Measurements from ENCODE around the gene BIRC6. TPM values are rescaled to one million over a fixed set of nuclear protein-coding genes. Genes with fewer than 3 reads are reported as not detected.
"Not testable (repeated sequence)": the region's sequence is repeated elsewhere in the genome, so short reads cannot be mapped to it uniquely, and the experiment has no call there.

The BIRC6 gene
- total RNA-seq, 1 experiment from 2014 or later = 26.3 TPM

GRCh38 chr2:32627441-32627813 lies 270.6 kb downstream of the BIRC6 start:
- no peak for DNase-seq (ENCODE audit: low read depth)
- in situ Hi-C loops (cut with HindIII; ENCODE audit: low pct_unique_long_range_greater_than_20kb, low sequenced_read_pairs) = no loop called here

- in situ Hi-C loops (cut with HindIII; ENCODE audit: low pct_unique_long_range_greater_than_20kb, low sequenced_read_pairs) = no loop called here
Measured at GRCh38 chr2:32627814-32628579, 271.2 kb downstream of the BIRC6 start, which contains the start of gene TTC27. Gene TTC27, plus strand, starts transcription at chr2:32628050. Its CDS starts 243 bp downstream, at chr2:32628293.

GRCh38 chr2:32632089-32632488 lies 275.3 kb downstream of the BIRC6 start:
- DNase-seq (ENCODE audit: low read depth) = peak; percentile 57
- in situ Hi-C loops (cut with HindIII; ENCODE audit: low pct_unique_long_range_greater_than_20kb, low sequenced_read_pairs) = no loop called here

More at GRCh38 chr2:32627814-32628579, 271.2 kb downstream of the BIRC6 start, which contains the start of gene TTC27:
- DNase-seq (ENCODE audit: low read depth) = peak; percentile 91

GRCh38 chr2:32633040-32633439 lies 276.2 kb downstream of the BIRC6 start:
- in situ Hi-C loops (cut with HindIII; ENCODE audit: low pct_unique_long_range_greater_than_20kb, low sequenced_read_pairs) = no loop called here

GRCh38 chr2:32638548-32638947 lies 281.7 kb downstream of the BIRC6 start:
- in situ Hi-C loops (cut with HindIII; ENCODE audit: low pct_unique_long_range_greater_than_20kb, low sequenced_read_pairs); DNase-seq (ENCODE audit: low read depth): not testable (repeated sequence)

More at GRCh38 chr2:32633040-32633439, 276.2 kb downstream of the BIRC6 start:
- DNase-seq (ENCODE audit: low read depth) = no peak

GRCh38 chr2:32641180-32641579 lies 284.4 kb downstream of the BIRC6 start:
- no peak for DNase-seq (ENCODE audit: low read depth)
- in situ Hi-C loops (cut with HindIII; ENCODE audit: low pct_unique_long_range_greater_than_20kb, low sequenced_read_pairs) = no loop called here

GRCh38 chr2:32647180-32647651 lies 290.4 kb downstream of the BIRC6 start:
- in situ Hi-C loops (cut with HindIII; ENCODE audit: low pct_unique_long_range_greater_than_20kb, low sequenced_read_pairs) = no loop called here
- no peak for DNase-seq (ENCODE audit: low read depth)

GRCh38 chr2:32652555-32653209 lies 295.9 kb downstream of the BIRC6 start:
- no peak for DNase-seq (ENCODE audit: low read depth)
- in situ Hi-C loops (cut with HindIII; ENCODE audit: low pct_unique_long_range_greater_than_20kb, low sequenced_read_pairs) = no loop called here

- DNase-seq (ENCODE audit: low read depth) = no peak
- in situ Hi-C loops (cut with HindIII; ENCODE audit: low pct_unique_long_range_greater_than_20kb, low sequenced_read_pairs) = no loop called here
Measured at GRCh38 chr2:32656069-32656468, 299.2 kb downstream of the BIRC6 start.

GRCh38 chr2:32663864-32664263 lies 307.0 kb downstream of the BIRC6 start:
- in situ Hi-C loops (cut with HindIII; ENCODE audit: low pct_unique_long_range_greater_than_20kb, low sequenced_read_pairs) = no loop called here
- no peak for DNase-seq (ENCODE audit: low read depth)

GRCh38 chr2:32666704-32667103 lies 309.9 kb downstream of the BIRC6 start:
- in situ Hi-C loops (cut with HindIII; ENCODE audit: low pct_unique_long_range_greater_than_20kb, low sequenced_read_pairs) = no loop called here
- DNase-seq (ENCODE audit: low read depth) = no peak

GRCh38 chr2:32668254-32668653 lies 311.4 kb downstream of the BIRC6 start:
- in situ Hi-C loops (cut with HindIII; ENCODE audit: low pct_unique_long_range_greater_than_20kb, low sequenced_read_pairs) = no loop called here

More at GRCh38 chr2:32668254-32668653, 311.4 kb downstream of the BIRC6 start:
- no peak for DNase-seq (ENCODE audit: low read depth)

Other genes with a start within 250 kb of the BIRC6 start
- gene SLC30A6, start 191.2 kb upstream of the BIRC6 start, total RNA-seq (2014; rRNA removed; shearing (Covaris generic); ENCODE audit: low replicate concordance) = 22.9 and 25.8 TPM in 2 replicates
- not detected in 2 replicates for gene NLRC4, start 92.1 kb upstream of the BIRC6 start, total RNA-seq (2014; rRNA removed; shearing (Covaris generic); ENCODE audit: low replicate concordance)
- 4.7 and 17.6 TPM in 2 replicates for gene YIPF4, start 79.1 kb upstream of the BIRC6 start, total RNA-seq (2014; rRNA removed; shearing (Covaris generic); ENCODE audit: low replicate concordance)